ENCODE results near the gene RPS2.

RPS2 gene

DNA sequence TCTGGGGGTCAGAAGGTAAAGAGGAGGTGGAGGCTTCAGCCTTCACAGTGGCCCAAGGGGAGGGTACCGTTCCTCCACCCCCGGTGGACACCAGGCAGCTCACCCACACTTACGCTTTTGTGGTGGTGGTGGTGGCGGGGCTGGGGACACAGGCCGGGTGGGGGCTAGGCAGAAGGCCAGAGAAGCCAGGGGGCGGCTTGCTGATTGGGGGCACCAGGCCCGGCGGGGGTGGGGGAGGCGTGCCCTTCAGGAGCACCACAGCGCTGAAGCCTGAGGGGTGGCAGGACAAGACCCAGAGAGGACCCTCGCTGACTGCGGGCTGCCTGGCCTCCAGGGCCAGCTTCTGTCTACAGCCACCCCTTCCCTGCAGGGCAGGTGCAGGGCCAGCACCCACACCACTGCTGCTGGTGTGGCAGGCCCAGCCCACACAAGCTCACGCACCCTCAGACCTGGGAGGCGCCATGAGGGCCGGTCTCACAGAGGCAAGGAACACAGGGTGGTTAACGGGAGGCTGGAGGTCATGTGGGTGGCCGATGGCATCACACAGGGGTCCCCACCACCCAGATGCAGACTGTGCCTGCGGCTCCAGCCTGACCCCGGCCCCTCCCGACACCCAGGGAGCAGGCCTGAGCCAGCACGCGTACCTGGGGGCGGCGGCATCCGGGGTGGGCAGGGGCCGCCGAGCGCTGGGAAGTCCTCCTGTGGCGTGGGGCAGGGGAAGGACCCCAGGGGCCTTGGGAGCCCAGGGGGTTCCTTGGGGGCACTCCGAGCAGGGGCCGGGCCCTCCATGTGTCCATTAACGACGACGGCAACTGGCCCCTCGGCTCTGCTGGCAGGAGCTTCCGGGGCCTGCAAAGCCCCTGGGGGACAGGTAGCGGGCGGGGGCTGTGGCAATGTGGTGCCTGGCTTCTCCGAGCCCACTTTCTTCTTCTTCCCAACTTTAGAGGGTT is 34.5 kb upstream of the RPS2 start:
- DNase-seq, result no peak

DNA sequence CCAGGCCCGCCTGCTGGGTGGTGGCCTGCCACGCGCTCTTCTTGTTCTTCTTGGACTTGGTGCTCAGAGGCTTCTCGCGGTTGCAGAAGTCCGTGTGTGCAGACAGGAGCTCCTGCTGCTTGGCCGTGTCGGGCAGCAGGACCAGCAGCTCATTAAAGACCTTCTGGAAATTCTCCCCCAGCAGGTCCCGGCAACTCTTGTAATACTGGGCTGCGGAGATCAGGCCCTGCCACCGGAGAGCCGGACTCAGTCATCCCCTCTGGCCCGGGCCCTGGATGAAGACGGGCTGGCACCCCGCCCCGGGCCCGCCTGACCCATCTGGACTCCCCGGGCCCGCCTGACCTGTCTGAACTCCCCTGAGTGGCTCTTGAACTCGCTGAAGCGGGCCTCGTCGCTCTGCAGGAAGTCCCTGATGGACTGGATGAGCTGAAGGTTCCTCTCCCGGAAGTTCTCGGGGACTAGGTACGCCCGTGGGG is 33.8 kb upstream of the RPS2 start:
- DNase-seq, result no peak

DNA sequence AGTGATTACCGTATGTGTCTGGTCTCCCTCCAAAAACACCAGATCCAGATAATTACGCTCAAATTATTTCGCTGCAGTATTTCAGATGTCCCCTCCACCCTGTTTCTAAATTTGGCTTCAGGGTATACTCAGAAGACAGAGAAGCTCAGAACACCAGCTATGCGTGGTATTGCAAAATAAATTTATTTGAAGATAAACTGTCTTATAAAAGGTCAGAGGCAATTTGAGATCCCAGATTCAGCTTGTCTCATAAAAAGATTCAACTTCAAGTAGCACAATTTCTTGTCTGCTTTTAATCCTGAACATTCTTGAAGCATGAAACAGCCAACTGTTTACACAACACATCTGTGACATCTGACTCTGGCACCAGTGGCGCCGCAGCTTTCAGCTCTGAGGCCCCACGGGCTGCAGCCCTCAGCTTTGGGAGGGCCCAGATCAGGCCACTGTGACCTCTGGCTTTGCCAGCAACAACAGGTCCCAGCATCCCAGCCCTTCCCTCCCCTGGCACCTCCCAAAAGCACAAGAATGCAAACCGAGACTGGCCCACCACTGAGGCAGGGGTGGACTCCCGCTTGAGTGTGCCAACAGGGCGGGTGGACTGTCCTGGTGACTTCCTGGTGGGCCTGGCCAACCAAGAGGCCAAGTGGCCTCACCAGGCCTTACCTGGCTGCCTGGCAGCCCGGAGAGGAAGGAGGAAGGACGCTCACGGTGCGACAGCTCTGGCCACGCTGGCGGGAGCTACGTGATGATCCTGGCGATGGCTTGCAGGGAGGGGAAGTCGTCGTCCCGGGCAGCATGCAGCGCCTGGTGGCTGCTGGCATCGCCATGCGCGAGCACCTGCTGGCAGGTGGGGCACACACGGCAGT is 33.1 kb upstream of the RPS2 start:
- no peak for DNase-seq

DNA sequence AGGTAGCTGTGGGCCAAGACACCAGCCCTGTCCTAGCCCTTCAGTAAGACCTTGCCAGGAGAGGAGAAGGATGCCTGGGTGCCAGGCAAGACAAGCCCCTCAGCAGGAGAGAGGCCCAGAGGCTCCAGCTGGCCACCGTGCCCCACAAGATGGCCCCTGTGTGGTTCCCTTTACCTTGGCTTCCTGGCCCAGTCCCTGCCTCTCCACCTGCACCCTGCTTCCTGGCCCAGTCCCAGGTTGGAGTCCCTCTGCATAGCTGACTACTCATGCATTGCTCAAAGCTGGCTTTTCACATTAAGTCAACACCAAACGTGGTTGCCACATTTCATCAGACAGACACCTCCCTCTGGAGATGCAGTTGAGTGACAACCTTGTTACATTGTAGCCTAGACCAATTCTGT is 29.1 kb upstream of the RPS2 start:
- no peak for DNase-seq

DNA sequence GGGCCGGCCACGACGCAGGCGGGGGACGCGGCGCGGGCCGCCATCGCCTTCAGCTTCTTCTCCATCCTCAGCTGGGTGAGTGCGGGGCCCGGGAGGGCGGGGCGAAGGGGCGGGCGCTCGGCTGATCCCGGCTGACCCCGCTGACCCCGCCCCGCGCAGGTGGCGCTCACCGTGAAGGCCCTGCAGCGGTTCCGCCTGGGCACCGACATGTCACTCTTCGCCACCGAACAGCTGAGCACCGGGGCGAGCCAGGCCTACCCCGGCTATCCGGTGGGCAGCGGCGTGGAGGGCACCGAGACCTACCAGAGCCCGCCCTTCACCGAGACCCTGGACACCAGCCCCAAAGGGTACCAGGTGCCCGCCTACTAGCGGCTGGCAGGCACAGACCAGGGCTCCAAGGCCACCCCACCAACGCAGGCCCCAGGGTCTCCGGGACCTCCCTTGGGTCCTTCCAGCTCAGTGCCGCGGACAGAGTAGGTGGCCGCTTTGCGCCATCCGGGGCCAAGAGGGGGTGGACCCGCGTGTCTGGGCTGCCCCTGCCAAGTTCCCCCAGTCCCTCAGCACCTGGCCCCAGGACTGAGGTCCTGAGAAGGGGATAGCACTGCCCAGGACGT is 28.2 kb upstream of the RPS2 start:
- DNase-seq, result no peak

DNA sequence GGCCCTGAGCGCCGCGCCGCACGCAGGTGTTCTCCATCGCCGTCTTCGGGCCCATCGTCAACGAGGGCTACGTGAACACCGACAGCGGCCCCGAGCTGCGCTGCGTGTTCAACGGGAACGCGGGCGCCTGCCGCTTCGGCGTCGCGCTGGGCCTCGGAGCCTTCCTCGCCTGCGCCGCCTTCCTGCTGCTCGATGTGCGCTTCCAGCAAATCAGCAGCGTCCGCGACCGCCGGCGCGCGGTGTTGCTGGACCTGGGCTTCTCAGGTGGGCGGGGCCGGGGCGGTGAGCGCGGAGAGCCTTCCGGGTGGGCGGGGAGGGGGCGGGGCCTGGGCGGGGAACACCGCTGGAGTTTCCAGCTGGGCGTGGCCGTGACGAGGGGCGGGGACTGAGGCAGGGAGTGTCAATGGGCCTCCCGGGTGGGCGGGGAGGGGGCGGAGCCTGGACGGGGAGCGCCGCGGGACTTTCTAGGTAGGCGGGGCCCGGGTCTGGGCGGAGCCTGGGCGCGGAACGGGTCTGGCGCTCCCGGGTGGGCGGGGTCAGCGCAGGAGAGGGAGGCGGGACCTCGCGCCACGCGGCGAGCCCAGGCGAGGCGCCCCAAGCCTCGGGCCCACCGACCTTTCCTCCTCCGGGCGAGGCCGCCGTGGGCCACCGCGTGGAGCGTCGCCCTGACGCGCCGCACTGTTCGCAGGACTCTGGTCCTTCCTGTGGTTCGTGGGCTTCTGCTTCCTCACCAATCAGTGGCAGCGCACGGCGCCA is 27.5 kb upstream of the RPS2 start:
- peak; percentile 18 to 61 for DNase-seq

DNA sequence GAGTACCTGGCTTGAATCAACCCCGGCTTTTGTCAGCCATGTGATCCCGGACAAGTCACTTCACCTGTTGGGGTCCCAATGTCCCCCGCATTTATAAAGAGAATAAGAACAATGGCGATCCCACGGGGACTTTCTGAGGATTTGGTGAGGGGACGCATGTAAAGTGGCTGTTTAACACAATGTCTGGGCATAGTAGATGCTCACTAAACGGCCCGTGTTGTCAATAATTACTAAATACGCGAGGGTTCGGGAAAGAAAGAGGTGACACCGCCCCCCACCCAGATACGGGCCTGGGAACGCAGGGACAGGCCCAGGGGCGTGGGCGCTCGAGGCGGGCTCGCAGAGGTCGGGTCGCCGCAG is 26.9 kb upstream of the RPS2 start:
- no peak for DNase-seq

DNA sequence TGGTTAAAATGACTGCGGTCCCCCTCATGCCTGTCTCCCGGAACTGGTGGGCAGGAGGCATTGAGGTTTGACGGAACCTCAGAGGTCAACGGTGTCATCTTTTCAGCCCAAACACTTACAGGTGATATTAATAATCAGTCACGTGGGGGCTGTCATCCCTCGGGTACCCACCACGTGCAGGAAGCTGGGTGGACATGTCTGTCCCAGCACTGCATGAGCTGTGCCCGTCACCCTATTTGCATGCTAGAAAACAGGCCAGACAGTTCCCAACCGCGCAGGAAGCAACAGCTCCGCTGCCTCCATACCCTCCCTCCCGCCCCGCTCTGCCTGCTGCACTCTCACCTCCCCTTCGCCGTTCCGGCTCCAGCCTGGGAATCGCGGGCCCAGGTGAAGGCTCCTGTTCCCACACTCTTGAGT is 26.5 kb upstream of the RPS2 start:
- no peak for DNase-seq

DNA sequence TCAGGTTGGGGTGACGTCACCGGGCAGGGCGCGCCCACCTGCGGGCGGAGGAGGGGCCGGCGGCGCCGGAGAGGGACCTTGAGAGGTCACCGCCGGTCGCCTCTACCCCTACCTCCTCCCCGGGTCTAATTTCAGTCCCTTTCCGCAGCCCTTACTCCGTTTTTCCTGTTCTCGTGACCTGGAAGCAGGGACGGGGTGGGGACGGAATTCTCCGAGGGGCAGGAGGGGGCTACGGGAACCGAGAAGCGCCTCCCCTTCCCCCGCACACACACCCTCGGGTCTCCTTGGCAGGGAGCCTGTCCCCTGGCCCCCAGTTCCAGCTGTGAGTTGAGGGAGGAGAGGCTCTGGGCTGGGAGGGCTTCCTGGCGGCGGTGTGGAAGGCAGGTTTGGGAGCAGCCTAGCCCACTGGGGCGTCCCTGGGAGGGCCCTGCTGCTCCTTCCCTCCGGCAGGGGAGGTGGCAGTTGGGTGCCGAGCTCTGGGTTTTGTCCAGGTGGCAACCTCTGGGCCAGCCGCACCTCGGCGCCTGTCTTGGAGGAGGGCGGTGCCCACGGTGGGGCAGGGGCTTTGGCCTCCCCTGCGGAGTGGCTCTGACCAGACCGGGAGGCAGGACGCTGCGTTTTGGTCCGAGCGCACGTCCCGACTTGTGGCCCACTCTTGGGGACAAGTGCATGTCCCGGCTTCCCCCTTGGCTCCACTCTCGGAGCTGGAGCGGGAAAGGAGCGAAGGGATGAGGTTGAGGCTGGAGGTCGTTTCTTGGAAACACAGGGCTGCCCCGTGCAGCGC is 25.9 kb upstream of the RPS2 start:
- no peak for DNase-seq

DNA sequence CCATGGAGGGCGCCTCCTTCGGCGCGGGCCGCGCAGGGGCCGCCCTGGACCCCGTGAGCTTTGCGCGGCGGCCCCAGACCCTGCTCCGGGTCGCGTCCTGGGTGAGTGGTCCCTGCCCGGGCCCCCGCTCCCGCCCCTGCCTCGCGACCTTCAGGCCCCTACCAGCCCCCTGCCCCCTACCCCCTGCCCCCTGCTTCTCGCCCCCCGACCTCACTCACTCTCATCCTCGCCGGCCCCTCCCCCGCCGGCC is 25.4 kb upstream of the RPS2 start:
- DNase-seq, result no peak

DNA sequence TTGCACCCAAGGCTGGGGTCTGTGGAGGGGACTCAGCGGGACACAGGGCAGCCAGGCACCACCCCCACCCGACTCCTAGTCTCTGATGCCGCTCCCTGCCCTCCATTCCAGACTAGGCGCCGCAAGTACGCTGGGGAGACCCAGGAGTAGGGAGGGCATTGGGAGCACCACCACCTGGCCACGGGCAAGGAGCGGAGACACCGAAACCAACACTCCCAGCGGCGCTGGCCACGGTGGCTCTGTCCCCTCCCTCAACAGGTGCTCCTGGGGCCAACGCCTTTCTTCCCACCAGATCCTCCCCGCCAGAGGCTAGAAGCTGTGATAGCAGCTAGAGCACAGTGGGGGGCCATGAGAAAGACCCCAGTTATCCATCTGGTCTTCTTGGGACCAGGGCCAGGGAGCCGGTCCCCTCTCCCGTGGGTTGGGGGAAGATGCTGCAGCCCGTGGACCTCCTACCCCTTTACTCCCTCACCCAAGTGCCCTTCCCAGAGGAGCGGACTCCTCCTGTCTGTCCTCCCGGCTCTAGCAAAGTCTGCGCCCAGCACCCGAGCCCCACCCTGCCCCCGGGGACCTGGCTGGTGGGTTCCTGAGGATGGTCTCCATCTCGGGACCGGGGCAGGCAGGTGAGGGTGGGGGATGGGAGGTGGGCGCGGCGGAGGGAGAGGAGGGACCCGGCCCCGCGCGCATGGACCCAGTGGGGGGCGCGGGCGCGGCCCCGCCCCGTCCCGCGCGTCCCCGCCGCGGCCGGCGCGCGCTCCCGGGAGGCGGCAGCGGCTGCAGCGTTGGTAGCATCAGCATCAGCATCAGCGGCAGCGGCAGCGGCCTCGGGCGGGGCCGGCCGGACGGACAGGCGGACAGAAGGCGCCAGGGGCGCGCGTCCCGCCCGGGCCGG is 24.8 kb upstream of the RPS2 start, which contains the start of gene SYNGR3:
Gene SYNGR3 (plus strand): TSS at position 762 of the 892 bp plus-strand sequence. CDS start 133 bp downstream, outside the sequence.
- DNase-seq, result peak in 1 of 2 experiments; percentile 55

DNA sequence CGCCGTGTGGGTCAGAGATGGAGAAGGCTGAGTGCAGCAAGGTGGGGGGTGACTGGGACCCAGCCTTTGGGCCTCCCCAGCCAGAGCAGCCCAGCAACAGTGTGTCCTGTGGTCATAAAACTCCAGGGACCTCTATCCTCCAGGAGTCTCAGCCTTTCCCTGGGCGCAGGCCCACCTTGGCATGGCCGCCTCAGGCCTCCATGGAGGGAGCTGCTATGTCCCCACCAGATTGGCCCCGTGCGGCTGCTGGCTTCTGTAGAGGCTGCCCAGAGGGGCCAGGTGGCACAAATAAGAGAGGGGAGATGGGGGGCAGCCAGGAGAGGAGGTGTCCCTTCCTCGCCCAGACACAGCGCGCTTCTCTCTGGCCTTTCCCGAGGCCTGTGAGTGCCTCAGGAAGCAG is 22.6 kb upstream of the RPS2 start:
- no peak for DNase-seq

DNA sequence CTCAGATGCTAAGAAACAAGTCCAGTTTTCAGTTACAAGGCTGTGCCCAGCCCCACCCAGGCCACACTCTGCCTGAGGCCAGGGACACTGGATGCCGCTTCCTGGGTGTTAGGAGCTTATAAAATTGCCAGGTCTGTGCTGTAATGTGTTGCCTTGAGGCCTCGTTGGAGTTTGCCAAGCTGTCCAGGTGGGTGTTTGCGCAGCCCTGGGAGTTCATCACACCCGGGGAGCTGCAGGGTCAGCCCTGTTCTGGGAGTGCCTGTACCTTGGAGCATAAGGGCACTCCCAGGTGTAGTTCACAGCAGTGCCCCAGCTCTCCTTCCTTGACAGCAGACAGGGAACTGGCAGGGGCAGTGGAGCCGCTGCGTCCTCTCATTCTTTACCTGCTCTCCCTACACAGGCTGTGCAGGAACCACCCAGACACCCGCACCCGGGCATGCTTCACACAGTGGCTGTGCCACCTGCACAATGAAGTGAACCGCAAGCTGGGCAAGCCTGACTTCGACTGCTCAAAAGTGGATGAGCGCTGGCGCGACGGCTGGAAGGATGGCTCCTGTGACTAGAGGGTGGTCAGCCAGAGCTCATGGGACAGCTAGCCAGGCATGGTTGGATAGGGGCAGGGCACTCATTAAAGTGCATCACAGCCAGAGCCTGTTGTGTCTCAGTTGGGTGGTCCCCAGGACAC is 21.0 kb upstream of the RPS2 start:
- DNase-seq, result no peak

DNA sequence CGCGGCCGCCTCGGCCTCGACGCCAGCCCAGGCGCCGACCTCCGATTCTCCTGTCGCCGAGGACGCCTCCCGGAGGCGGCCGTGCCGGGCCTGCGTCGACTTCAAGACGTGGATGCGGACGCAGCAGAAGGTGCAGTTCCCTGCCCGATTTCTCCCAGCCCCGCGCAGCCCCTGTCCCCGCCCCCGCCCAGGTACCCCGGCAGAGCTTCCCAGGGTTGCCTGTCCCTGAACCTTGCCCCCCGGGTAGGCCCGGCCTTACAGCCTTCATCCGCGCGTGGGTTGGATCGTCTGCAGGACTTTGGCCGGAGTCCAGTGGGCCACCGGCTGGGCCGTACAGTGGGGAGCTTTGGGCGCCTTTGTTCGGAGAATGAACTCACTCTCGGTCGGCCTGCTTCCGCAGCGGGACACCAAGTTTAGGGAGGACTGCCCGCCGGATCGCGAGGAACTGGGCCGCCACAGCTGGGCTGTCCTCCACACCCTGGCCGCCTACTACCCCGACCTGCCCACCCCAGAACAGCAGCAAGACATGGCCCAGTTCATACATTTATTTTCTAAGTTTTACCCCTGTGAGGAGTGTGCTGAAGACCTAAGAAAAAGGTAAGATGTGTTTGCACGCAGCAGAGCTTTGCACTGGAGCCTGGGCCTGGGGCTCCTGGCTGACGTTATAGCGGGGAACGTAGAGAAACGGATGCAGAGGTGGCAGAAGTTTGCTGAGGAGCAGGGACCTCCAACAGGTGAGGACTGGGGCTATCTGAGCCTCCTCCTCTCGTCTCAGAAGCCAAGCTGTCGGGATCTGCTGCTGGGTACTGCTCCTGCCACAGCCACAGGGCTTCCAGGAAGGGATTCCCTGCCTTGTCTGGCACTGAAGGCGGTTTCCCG is 20.0 kb upstream of the RPS2 start:
- DNase-seq, result peak in 1 of 2 experiments; percentile 59

DNA sequence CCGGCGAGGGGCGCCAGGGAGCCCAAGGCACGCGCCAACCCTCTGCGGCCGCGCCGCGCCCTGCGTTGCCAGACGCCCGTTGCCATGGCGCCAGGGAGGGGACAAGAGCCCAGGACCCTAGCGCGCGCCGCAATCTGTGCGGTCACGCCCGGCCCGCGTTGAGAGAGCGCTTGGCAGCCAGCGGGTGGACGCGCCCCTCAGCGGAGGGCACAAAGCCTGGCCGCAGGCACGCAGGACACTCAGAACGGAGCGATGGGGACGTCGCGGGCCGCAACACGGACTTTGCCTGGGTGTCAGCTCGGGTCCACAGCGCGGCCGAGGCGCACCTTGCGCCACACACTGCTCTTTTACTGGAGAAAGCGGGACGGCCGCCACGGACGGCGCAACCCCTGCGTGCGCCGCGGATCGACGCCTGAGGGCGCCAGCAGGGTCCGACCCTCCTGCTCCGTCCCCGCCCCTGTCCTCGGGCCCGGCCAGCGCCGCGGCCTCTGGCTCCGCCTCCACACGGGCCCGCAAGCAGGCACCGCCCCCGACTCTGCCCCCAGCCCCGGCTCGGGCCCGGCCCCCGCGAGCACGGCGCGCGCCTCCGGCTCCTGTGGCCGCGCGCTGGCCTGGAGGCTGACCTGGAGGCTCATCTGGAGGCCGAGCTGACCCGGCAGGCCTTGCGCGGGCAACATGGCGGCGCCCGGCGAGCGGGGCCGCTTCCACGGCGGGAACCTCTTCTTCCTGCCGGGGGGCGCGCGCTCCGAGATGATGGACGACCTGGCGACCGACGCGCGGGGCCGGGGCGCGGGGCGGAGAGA is 19.1 kb upstream of the RPS2 start, which contains the start of gene GFER:
Gene GFER (plus strand): TSS at position 650 of the 803 bp plus-strand sequence. CDS start 26 bp downstream, at position 676.
- peak; percentile 89 to 94 for DNase-seq

DNA sequence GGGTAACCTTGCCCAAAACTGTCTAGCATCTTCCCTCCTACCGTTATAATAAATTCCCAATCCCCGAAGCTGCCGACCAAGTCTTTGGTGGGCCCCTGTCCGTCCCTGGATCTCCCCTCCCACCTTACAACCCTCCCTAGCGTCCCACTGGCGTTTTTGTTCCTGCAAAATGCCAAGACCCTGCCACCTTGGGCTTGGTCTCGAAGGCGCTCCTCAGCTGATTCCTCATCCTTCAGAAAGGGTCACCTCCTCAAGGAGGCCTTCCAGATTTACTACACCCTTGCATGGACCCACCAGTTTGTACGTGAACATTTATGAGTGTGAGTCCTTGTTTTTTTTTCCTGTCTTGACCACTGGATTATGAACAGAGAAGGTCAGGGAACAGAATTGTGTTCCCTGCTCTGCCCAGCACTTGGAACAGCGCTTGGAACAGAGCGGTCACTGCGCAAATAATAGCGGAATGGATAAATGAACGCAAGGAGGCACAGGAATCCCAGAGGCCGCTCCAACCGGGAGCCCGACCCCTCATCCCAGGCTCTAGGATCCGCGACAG is 18.4 kb upstream of the RPS2 start:
- no peak for DNase-seq

DNA sequence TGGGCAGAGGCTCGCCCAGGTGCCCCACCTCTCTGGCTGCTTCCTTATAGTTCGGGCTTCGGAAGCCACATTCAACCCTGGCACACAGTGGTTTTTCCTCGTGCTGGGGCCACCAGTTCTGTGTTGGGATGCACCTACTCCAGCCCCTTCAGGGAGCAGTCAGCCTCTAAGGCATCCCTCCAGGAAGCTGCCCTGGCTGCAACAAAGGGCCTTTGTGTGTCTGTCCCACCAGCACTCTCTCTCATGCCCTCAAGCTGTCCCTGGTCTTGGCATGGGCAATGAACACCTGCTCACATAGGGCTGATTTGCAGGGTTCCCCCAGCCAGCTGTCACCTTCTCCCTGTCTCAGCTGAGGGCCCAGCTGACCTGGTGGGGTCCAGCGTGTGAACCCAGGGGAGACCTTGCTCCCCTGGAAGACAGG is 17.4 kb upstream of the RPS2 start:
- DNase-seq, result peak; percentile 47 to 50

DNA sequence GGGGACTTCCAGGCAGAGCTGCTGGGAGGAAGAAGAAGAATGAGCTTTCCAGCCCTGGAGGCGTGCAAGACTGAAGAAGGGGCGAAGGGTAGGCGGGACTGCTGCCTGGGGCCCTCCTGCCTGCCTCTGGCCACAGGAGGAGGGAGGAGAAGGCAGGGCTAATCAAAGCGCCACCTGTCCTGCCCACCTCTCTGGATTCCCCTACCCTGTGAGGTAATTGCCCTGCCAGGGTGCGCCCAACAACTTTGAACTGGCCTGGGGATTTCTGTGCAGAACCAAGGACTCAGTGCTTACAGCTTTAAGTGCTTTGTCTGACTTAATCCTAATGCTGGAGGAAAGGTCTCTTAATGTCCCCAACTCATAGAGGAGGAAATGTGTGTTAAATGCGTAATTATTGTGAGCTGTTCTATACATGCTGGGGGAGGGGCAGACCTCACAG is 16.8 kb upstream of the RPS2 start, which contains the start of gene NOXO1:
Gene NOXO1 (minus strand): TSS at position 72 of the 439 bp plus-strand sequence. CDS start 290 bp downstream, outside the sequence.
- no peak for DNase-seq
